ENCODE measurements around the gene PDE7B. TPM values are rescaled to one million over a fixed set of nuclear protein-coding genes. Genes with fewer than 3 reads are reported as not detected.

The PDE7B gene
- total RNA-seq, 1 experiment from 2014 or later, result 0.03 TPM

GRCh38 chr6:136031982-136032381 is 180.5 kb downstream of the PDE7B start:
- DNase-seq (ENCODE audit: low read depth, low spot score) (no peak), ATAC-seq (no peak)
- Histone ChIP-seq H3K36me3 (ENCODE audit: control insufficient read depth, insufficient read depth, low read length) (no peaks in the 10 kb centered on the region), H3K27ac (ENCODE audit: low read length) (no peak overlapping the region), H3K27me3 (ENCODE audit: control insufficient read depth, insufficient read depth, low read length) (no peaks in the 10 kb centered on the region), H3K9me3 (ENCODE audit: control insufficient read depth, insufficient read depth, low read depth, low read length) (no peaks in the 10 kb centered on the region), H3K4me1 (ENCODE audit: control insufficient read depth, insufficient read depth, low read length) (no peaks in the 10 kb centered on the region), H3K4me3 (ENCODE audit: low read depth in 2 of 2, low read length in 2 of 2) (no peak overlapping the region)
- TF ChIP-seq POLR2AphosphoS5 (IDR thresholded peaks at IDR 0.05; ENCODE audit: low read depth, low read length) (no peak), TCF7L2 (IDR thresholded peaks at IDR 0.05; ENCODE audit: low read depth, low read length) (no peak), CTCF (IDR thresholded peaks at IDR 0.05) (peak; percentile 43; the same call in 1 of the 2 replicates), SIN3A (IDR thresholded peaks at IDR 0.05; ENCODE audit: borderline replicate concordance, insufficient read depth, low read depth, low read length) (no peak), REST (IDR thresholded peaks at IDR 0.05; ENCODE audit: insufficient read depth in 1 of 2, low read depth in 2 of 2, low read length in 1 of 2) (no peak)
- intact Hi-C loops (cut with micrococcal nuclease; ENCODE audit: unreplicated experiment), result loop anchor here (10.0 kb wide), 1 partner anchor 193 kb away; no protein-coding TSS in a partner anchor
- CTCF ChIA-PET, result interaction anchor here (0.6 kb wide), 1 partner anchor 40 kb away, joined by 9 read pairs; no protein-coding TSS in a partner anchor
- in situ Hi-C loops (cut with HindIII; ENCODE audit: low pct_unique_long_range_greater_than_20kb, low sequenced_read_pairs), result no loop called here
- POLR2A ChIA-PET, result no interaction called here
- no TSS peak for BruUV-seq (replicated peaks)

- Histone ChIP-seq H3K9me3 (ENCODE audit: control insufficient read depth, insufficient read depth, low read depth, low read length) (no peaks in the 10 kb centered on the region), H3K27ac (ENCODE audit: low read length) (no peak overlapping the region), H3K4me3 (ENCODE audit: low read depth in 2 of 2, low read length in 2 of 2) (no peak overlapping the region), H3K27me3 (ENCODE audit: control insufficient read depth, insufficient read depth, low read length) (no peaks in the 10 kb centered on the region), H3K36me3 (ENCODE audit: control insufficient read depth, insufficient read depth, low read length) (no peaks in the 10 kb centered on the region), H3K4me1 (ENCODE audit: control insufficient read depth, insufficient read depth, low read length) (no peaks in the 10 kb centered on the region)
- CTCF ChIA-PET, result no interaction called here
- ATAC-seq, result no peak
- TF ChIP-seq REST (IDR thresholded peaks at IDR 0.05; ENCODE audit: insufficient read depth in 1 of 2, low read depth in 2 of 2, low read length in 1 of 2), result no peak
- TF ChIP-seq POLR2AphosphoS5 (IDR thresholded peaks at IDR 0.05; ENCODE audit: low read depth, low read length), result no peak
- no peak for TF ChIP-seq SIN3A (IDR thresholded peaks at IDR 0.05; ENCODE audit: borderline replicate concordance, insufficient read depth, low read depth, low read length)
- no peak for TF ChIP-seq TCF7L2 (IDR thresholded peaks at IDR 0.05; ENCODE audit: low read depth, low read length)
- TF ChIP-seq CTCF (IDR thresholded peaks at IDR 0.05), result no peak
- POLR2A ChIA-PET, result no interaction called here
- intact Hi-C loops (cut with micrococcal nuclease; ENCODE audit: unreplicated experiment), result loop anchor here (10.0 kb wide), 1 partner anchor 191 kb away; no protein-coding TSS in a partner anchor
- no peak for DNase-seq (ENCODE audit: low read depth, low spot score)
- BruUV-seq (replicated peaks), result no TSS peak
- in situ Hi-C loops (cut with HindIII; ENCODE audit: low pct_unique_long_range_greater_than_20kb, low sequenced_read_pairs), result no loop called here
Measured at GRCh38 chr6:136033416-136033815, 181.9 kb downstream of the PDE7B start.

Measured in Panc1 (cell line).